Hepatocyte (in vitro differentiated cells): ENCODE results near the gene NUAK2. TPM values are rescaled to one million over a fixed set of nuclear protein-coding genes. Genes with fewer than 3 reads are reported as not detected.

Experiments
- DNase-seq: peaks from one replicate; pipeline ENCODE4 v3.0.0-alpha.2; 2016; ENCODE audit warnings: low spot score
- H2AFZ ChIP-seq: fragments of 200-600 bp; sonication (generic); 2 replicates; pipeline ENCODE4 v1.6.0; 2016; ENCODE audit warnings: antibody characterized with exemption, mild to moderate bottlenecking
- H3K27ac ChIP-seq: fragments of 200-600 bp; sonication (generic); 2 replicates; pipeline ENCODE4 v1.5.1; 2016; ENCODE audit warnings: mild to moderate bottlenecking
- H3K27me3 ChIP-seq: fragments of 200-600 bp; sonication (generic); 2 replicates; pipeline ENCODE4 v1.6.1; 2016
- H3K36me3 ChIP-seq: fragments of 200-600 bp; sonication (generic); replicated peaks from 2 replicates; pipeline ENCODE4 v1.5.1; 2016; ENCODE audit warnings: low read depth; ENCODE audit not compliant: insufficient read depth
- H3K4me1 ChIP-seq: fragments of 200-600 bp; sonication (generic); 2 replicates; pipeline ENCODE4 v1.5.1; 2016; ENCODE audit warnings: mild to moderate bottlenecking, moderate library complexity; ENCODE audit not compliant: insufficient read depth
- H3K4me2 ChIP-seq: fragments of 200-600 bp; sonication (generic); 2 replicates; pipeline ENCODE4 v1.6.0; 2016
- H3K4me3 ChIP-seq: fragments of 200-600 bp; sonication (generic); 2 replicates; pipeline ENCODE4 v1.5.1; 2016; ENCODE audit warnings: mild to moderate bottlenecking
- H3K79me2 ChIP-seq: fragments of 200-600 bp; sonication (generic); 2 replicates; pipeline ENCODE4 v1.6.0; 2017; ENCODE audit warnings: mild to moderate bottlenecking
- H3K9me2 ChIP-seq: fragments of 200-600 bp; sonication (generic); replicated peaks from 2 replicates; pipeline ENCODE4 v1.6.0; 2017; ENCODE audit warnings: mild to moderate bottlenecking; ENCODE audit not compliant: insufficient read depth
- H3K9me3 ChIP-seq: fragments of 200-600 bp; sonication (generic); 2 replicates; pipeline ENCODE4 v1.5.1; 2016; ENCODE audit warnings: low read depth, mild to moderate bottlenecking
- H4K20me1 ChIP-seq: fragments of 200-600 bp; sonication (generic); 2 replicates; pipeline ENCODE4 v1.6.0; 2016; ENCODE audit warnings: mild to moderate bottlenecking; ENCODE audit not compliant: insufficient read depth, poor library complexity, severe bottlenecking
- CTCF ChIP-seq: fragments of 200-600 bp; sonication (generic); IDR thresholded peaks from 2 replicates; pipeline ENCODE4 v1.5.1; 2016; ENCODE audit warnings: antibody characterized with exemption, mild to moderate bottlenecking; ENCODE audit not compliant: poor library complexity
- EZH2 ChIP-seq: fragments of 200-600 bp; sonication (generic); IDR thresholded peaks from 2 replicates; pipeline ENCODE4 v1.6.1; 2016; ENCODE audit warnings: antibody characterized with exemption, mild to moderate bottlenecking, borderline replicate concordance
- EZH2phosphoT487 ChIP-seq: fragments of 200-600 bp; sonication (generic); IDR thresholded peaks from one replicate; pipeline ENCODE4 v1.6.1; 2018; ENCODE audit warnings: antibody characterized with exemption, mild to moderate bottlenecking, low read depth, moderate library complexity; ENCODE audit not compliant: unreplicated experiment, severe bottlenecking
- WGBS: methylation state at CpG from one replicate; pipeline ENCODE4 v1.1.6; 2016; ENCODE audit warnings: low lambda C conversion rate; ENCODE audit errors: missing lambda C conversion rate; 5-methylcytosine and 5-hydroxymethylcytosine counted together
- polyA plus RNA-seq: library from polyadenylated mRNA; unstranded; fragments of >200 nt; fragmentation: Nextera tagmentation; extraction: Ambion mirVana; gene quantifications from 2 replicates; pipeline ENCODE4 v1.2.1, GENCODE V29; 2016
- total RNA-seq: library from RNA; depleted of rRNA; stranded (reverse); fragments of >200 nt; gene quantifications from 2 replicates; pipeline ENCODE4 v1.2.3, GENCODE V29; 2014

NUAK2 gene
- total and polyA plus RNA-seq, 2 experiments from 2014 or later: 13.4 to 20.7 TPM

GRCh38 chr1:205258261-205258691 is 63.3 kb downstream of the NUAK2 start:
- WGBS: 80% methylated on average over 7 of the region's 7 CpGs
- Histone ChIP-seq H2AFZ (no peak overlapping the region), H3K9me2 (no peaks in the 10 kb centered on the region), H3K79me2 (no peaks in the 10 kb centered on the region), H3K4me1 (peaks cover 10% of the 10 kb centered on the region), H3K4me3 (no peak overlapping the region), H3K27ac (no peak overlapping the region), H4K20me1 (no peaks in the 10 kb centered on the region), H3K9me3 (no peaks in the 10 kb centered on the region), H3K36me3 (no peaks in the 10 kb centered on the region), H3K4me2 (no peak overlapping the region), H3K27me3 (no peaks in the 10 kb centered on the region)
- no peak for DNase-seq
- TF ChIP-seq EZH2phosphoT487 (no peak), CTCF (no peak), EZH2 (no peak)

- Histone ChIP-seq H4K20me1 (no peaks in the 10 kb centered on the region), H3K4me1 (peaks cover 10% of the 10 kb centered on the region), H3K27me3 (no peaks in the 10 kb centered on the region), H3K27ac (no peak overlapping the region), H2AFZ (no peak overlapping the region), H3K9me3 (no peaks in the 10 kb centered on the region), H3K79me2 (no peaks in the 10 kb centered on the region), H3K4me2 (no peak overlapping the region), H3K36me3 (no peaks in the 10 kb centered on the region), H3K4me3 (no peak overlapping the region), H3K9me2 (no peaks in the 10 kb centered on the region)
- WGBS: 88% methylated on average over 2 of the region's 2 CpGs
- DNase-seq: no peak
- TF ChIP-seq EZH2phosphoT487 (no peak), EZH2 (no peak), CTCF (no peak)
Measured at GRCh38 chr1:205257735-205258134, 63.8 kb downstream of the NUAK2 start.

GRCh38 chr1:205256951-205257625 is 64.5 kb downstream of the NUAK2 start:
- no peaks in the 10 kb centered on the region for H3K9me2 ChIP-seq
- WGBS: 90% methylated on average over 18 of the region's 19 CpGs
- no peaks in the 10 kb centered on the region for H3K36me3 ChIP-seq
- H3K27me3 ChIP-seq: no peaks in the 10 kb centered on the region
- no peaks in the 10 kb centered on the region for H3K9me3 ChIP-seq
- no peaks in the 10 kb centered on the region for H4K20me1 ChIP-seq
- no peaks in the 10 kb centered on the region for H3K79me2 ChIP-seq
- H3K4me2 ChIP-seq: no peak overlapping the region
- no peak for DNase-seq
- H3K4me3 ChIP-seq: no peak overlapping the region
- H3K4me1 ChIP-seq: peaks cover 9% of the 10 kb centered on the region
- H3K27ac ChIP-seq: no peak overlapping the region
- no peak for TF ChIP-seq EZH2
- no peak for TF ChIP-seq EZH2phosphoT487
- TF ChIP-seq CTCF: no peak
- H2AFZ ChIP-seq: no peak overlapping the region
